ENCODE measurements around the gene CUBN.

The CUBN gene

GRCh38 chr10:17086865-17087367 is 42.7 kb downstream of the CUBN start:
- no peak for TF ChIP-seq CTCF (IDR thresholded peaks at IDR 0.05; ENCODE audit: insufficient read depth, low read length, missing control alignments)
- ChIA-PET POLR2A (no interaction called here), CTCF (interaction anchor here (0.6 to 1.4 kb wide), 4 partner anchors 35 to 244 kb away, joined by 3 read pairs; no protein-coding TSS in a partner anchor)
- no peak for DNase-seq (ENCODE audit: low read depth, low spot score)
- H3K4me3 ChIP-seq (ENCODE audit: low read depth, low read length) = no peak overlapping the region

GRCh38 chr10:17085011-17085725 is 44.4 kb downstream of the CUBN start:
- ChIA-PET POLR2A (interaction anchor here (0.6 to 0.7 kb wide), 2 partner anchors 37 to 145 kb away, joined by 3 read pairs; no protein-coding TSS in a partner anchor), CTCF (no interaction called here)
- no peak for TF ChIP-seq CTCF (IDR thresholded peaks at IDR 0.05; ENCODE audit: insufficient read depth, low read length, missing control alignments)
- H3K4me3 ChIP-seq (ENCODE audit: low read depth, low read length) = no peak overlapping the region
- DNase-seq (ENCODE audit: low read depth, low spot score) = no peak

GRCh38 chr10:17084258-17084657 is 45.4 kb downstream of the CUBN start:
- ChIA-PET CTCF (no interaction called here), POLR2A (no interaction called here)
- no peak for DNase-seq (ENCODE audit: low read depth, low spot score)

GRCh38 chr10:17081431-17081830 is 48.2 kb downstream of the CUBN start:
- no peak for DNase-seq (ENCODE audit: low read depth, low spot score)
- TF ChIP-seq CTCF (IDR thresholded peaks at IDR 0.05; ENCODE audit: insufficient read depth, low read length, missing control alignments) = no peak
- POLR2A ChIA-PET = no interaction called here
- CTCF ChIA-PET = no interaction called here
- no peak overlapping the region for H3K4me3 ChIP-seq (ENCODE audit: low read depth, low read length)

More at GRCh38 chr10:17084258-17084657, 45.4 kb downstream of the CUBN start:
- no peak for TF ChIP-seq CTCF (IDR thresholded peaks at IDR 0.05; ENCODE audit: insufficient read depth, low read length, missing control alignments)
- no peak overlapping the region for H3K4me3 ChIP-seq (ENCODE audit: low read depth, low read length)

GRCh38 chr10:17077890-17078289 is 51.7 kb downstream of the CUBN start:
- H3K4me3 ChIP-seq (ENCODE audit: low read depth, low read length) = no peak overlapping the region
- ChIA-PET POLR2A (interaction anchor here (1.0 to 1.2 kb wide), 4 partner anchors 10 to 157 kb away, joined by 3 to 10 read pairs (median 4); partner anchors contain the start of gene VIM), CTCF (interaction anchor here (0.9 to 1.0 kb wide), 2 partner anchors 13 to 225 kb away, joined by 3 to 4 read pairs; no protein-coding TSS in a partner anchor)
- TF ChIP-seq CTCF (IDR thresholded peaks at IDR 0.05; ENCODE audit: insufficient read depth, low read length, missing control alignments) = no peak
- DNase-seq (ENCODE audit: low read depth, low spot score) = no peak

- ChIA-PET CTCF (interaction anchor here (0.9 to 1.0 kb wide), 2 partner anchors 224 to 249 kb away, joined by 3 to 4 read pairs; no protein-coding TSS in a partner anchor), POLR2A (interaction anchor here (1.0 to 1.2 kb wide), 4 partner anchors 11 to 158 kb away, joined by 3 to 10 read pairs (median 4); partner anchors contain the start of gene VIM)
- no peak overlapping the region for H3K4me3 ChIP-seq (ENCODE audit: low read depth, low read length)
- DNase-seq (ENCODE audit: low read depth, low spot score) = no peak
- TF ChIP-seq CTCF (IDR thresholded peaks at IDR 0.05; ENCODE audit: insufficient read depth, low read length, missing control alignments) = no peak
Measured at GRCh38 chr10:17077346-17077781, 52.2 kb downstream of the CUBN start.

Measured in AG04449 (cell line).